NCI-H2227 treated with DMSO at 0.1 percent for 48 hours (cell line): ENCODE data around the gene PABPC1L.
A peak's percentile ranks its signal among the peaks of the same experiment; 100 is the strongest.

Experiments used
- DNase-seq: peaks from one replicate; lab custom pipeline; 2025; lab: John Stamatoyannopoulos, UW

Gene PABPC1L

GRCh38 chr20:44900231-44900854 is 9.5 kb upstream of the PABPC1L start:
- DNase-seq, result no peak

- DNase-seq, result no peak
These were observed 7.9 kb upstream of the PABPC1L start for GRCh38 chr20:44901974-44902373.

- no peak for DNase-seq
These were observed 5.5 kb upstream of the PABPC1L start for GRCh38 chr20:44904377-44904776.

- DNase-seq, result no peak
These were observed 631 bp upstream of the PABPC1L start for GRCh38 chr20:44908987-44909871.

GRCh38 chr20:44910690-44911262 is 916 bp downstream of the PABPC1L start:
- no peak for DNase-seq

GRCh38 chr20:44911264-44911921 is 1.5 kb downstream of the PABPC1L start:
- DNase-seq, result peak; percentile 11

GRCh38 chr20:44912189-44912588 is 2.3 kb downstream of the PABPC1L start:
- DNase-seq, result no peak

- DNase-seq, result no peak
These were observed 5.1 kb downstream of the PABPC1L start for GRCh38 chr20:44914924-44915323.

GRCh38 chr20:44916586-44916985 is 6.7 kb downstream of the PABPC1L start:
- no peak for DNase-seq

- no peak for DNase-seq
These were observed 7.5 kb downstream of the PABPC1L start for GRCh38 chr20:44917399-44917798.

GRCh38 chr20:44918342-44918741 is 8.5 kb downstream of the PABPC1L start:
- DNase-seq, result no peak

GRCh38 chr20:44918761-44919160 is 8.9 kb downstream of the PABPC1L start:
- no peak for DNase-seq

GRCh38 chr20:44921447-44921846 is 11.6 kb downstream of the PABPC1L start:
- no peak for DNase-seq

GRCh38 chr20:44924541-44924940 is 14.7 kb downstream of the PABPC1L start:
- no peak for DNase-seq

- DNase-seq, result no peak
These were observed 18.7 kb downstream of the PABPC1L start for GRCh38 chr20:44928595-44928994.

GRCh38 chr20:44930517-44931168 is 20.8 kb downstream of the PABPC1L start:
- no peak for DNase-seq

GRCh38 chr20:44931911-44932310 is 22.1 kb downstream of the PABPC1L start:
- DNase-seq, result no peak

- no peak for DNase-seq
These were observed 23.1 kb downstream of the PABPC1L start for GRCh38 chr20:44932916-44933315.

GRCh38 chr20:44936510-44936909 is 26.6 kb downstream of the PABPC1L start:
- no peak for DNase-seq

GRCh38 chr20:44938637-44939036 is 28.8 kb downstream of the PABPC1L start:
- no peak for DNase-seq

- no peak for DNase-seq
These were observed 31.3 kb downstream of the PABPC1L start for GRCh38 chr20:44941120-44941691.
